GM21447 (cell line): ENCODE data around the gene SELL.
"Not testable (repeated sequence)": the region's sequence is repeated elsewhere in the genome, so short reads cannot be mapped to it uniquely, and the experiment has no call there.

Experiments
- ATAC-seq: cut with Tn5 transposase; IDR thresholded peaks from one replicate; pipeline ENCODE4 v1.9.1; 2021; ENCODE audit not compliant: unreplicated experiment

SELL gene

GRCh38 chr1:169670244-169670643, 41.2 kb downstream of the SELL start:
- not testable (repeated sequence) for ATAC-seq

DNA sequence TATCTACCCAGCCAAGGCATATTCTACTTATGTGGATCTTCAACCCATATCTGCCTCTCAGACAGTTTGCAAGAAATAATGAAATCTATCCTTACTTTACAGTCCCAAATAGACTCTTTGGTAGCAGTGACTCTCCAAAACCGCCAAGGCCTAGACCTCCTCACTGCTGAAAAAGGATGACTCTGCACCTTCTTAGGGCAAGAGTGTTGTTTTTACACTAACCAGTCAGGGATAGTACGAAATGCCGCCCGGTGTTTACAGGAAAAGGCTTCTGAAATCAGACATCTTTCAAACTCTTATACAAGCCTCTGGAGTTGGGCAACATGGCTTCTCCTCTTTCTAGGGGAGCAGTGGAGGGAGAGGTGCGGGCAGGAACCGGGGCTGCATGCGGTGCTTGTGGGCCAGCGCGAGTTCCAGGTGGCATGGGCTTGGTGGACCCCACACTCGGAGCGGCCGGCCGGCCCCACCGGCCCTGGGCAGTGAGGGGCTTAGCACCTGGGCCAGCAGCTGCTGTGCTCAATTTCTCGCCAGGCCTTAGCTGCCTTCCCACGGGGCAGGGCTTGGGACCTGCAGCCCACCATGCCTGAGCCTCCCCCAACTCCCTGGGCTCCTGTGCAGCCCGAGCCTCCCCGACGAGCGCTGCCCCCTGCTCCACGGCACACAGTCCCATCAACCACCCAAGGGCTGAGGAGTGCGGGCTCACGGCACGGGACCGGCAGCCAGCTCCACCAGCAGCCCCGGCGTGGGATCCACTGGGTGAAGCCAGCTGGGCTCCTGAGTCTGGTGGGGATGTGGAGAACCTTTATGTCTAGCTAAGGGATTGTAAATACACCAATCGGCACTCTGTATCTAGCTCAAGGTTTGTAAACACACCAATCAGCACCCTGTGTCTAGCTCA, 43.5 kb downstream of the SELL start:
- not testable (repeated sequence) for ATAC-seq

DNA sequence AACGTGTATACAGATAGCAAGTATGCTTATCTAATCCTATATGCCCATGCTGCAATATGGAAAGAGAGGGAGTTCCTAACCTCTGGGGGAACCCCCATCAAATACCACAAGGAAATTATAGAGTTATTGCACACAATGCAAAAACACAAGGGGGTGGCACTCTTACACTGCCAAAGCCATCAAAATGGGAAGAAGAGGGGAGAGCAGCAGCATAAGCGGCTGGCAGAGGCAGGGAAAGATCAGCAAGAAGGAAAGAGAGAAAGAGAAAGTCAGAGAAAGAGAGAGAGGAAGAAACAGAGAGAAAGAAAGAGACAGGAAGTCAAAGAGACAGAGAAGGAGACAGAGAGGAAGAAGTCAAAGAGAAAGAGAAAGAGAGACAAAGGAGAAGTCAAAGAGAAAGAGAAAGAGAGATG, 44.2 kb downstream of the SELL start:
- peak; percentile 74 for ATAC-seq

GRCh38 chr1:169662680-169663079, 48.7 kb downstream of the SELL start:
- ATAC-seq: not testable (repeated sequence)

DNA sequence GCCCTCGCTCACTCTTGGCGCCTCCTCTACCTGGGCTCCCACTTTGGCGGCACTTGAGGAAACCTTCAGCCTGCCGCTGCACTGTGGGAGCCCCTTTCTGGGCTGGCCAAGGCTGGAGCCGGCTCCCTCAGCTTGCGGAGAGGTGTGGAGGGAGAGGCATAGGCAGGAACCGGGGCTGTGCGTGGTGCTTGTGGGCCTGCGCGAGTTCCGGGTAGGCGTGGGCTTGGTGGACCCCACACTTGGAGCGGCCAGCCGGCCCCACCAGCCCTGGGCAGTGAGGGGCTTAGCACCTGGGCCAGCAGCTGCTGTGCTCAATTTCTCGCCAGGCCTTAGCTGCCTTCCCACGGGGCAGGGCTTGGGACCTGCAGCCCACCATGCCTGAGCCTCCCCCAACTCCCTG, 50.4 kb downstream of the SELL start:
- ATAC-seq: not testable (repeated sequence)

- ATAC-seq: not testable (repeated sequence)
Measured at GRCh38 chr1:169658777-169659176, 52.6 kb downstream of the SELL start.

GRCh38 chr1:169653873-169654272, 57.5 kb downstream of the SELL start:
- ATAC-seq: no peak

DNA sequence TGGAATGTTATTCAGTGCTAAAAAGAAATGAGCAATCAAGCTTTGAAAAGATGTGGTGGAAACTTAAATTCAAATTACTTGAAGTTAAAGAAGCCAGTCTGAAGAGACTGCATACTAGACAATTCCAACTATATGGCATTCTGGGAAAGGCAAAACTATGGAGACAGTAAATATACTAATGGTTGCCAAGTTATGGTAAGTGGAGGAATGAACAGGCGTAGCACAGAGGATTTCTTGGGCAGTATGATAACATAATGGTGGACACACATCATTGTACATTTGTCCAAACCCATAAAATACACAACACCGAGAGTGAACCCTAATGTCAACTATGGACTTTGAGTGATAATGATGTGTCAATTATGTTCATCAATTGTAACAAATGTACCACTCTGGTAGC, 60.4 kb downstream of the SELL start:
- ATAC-seq: no peak

- ATAC-seq: no peak
Measured at GRCh38 chr1:169650551-169650950, 60.9 kb downstream of the SELL start.

DNA sequence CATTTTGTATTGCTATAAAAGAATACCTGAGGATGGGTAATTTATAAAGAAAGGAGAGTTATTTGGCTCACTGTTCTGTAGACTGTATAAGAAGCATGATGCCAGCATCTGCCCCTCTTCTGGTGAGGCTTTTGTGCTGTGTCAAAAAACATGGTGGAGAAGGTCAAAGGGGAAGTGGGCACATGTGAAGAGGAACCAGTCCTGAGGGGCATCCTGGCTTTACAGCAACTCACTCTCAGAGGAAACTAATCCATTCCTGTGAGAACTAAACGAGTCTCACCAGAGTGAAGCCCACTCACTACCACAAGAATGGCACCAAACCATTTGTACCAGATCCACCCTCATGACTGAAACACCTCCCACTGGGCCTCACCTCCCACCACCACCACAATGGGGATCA, 62.7 kb downstream of the SELL start:
- ATAC-seq: no peak

DNA sequence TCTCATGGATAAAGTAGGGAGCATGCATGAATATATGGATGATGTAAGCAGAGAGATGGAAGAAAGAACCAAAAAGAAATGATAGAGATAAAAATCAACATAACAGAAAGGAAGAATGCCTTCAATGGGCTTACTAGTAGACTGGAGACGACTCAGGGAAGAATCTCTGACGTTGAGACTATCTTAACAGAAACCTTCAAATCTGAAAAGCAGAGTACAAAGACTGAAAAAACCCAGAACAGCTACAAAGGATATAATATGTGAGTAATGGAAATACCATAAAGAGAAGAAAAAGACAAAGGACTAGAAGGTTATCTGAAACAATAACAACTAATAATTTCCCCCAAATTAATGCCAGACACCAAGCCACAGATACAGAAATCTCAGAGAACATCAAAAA, 63.2 kb downstream of the SELL start:
- no peak for ATAC-seq

DNA sequence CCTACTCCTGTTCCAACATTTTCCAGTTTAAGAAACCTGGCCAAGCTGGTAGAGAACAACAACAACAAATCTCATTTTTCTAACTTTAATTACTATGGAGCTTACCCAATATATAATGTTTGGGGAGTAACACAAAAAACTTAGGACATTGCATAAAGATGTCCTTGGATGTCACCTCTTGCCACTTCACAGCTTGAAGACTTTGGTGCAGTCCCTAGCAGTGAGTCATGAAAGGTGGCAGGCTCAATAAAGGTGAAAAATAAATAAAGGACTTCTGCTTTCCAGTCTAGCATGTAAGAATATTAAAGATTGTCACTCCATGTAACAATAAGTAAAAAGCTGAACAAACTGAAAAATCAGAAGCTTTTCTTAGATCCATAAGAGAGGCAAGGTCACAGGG, 63.9 kb downstream of the SELL start:
- no peak for ATAC-seq

DNA sequence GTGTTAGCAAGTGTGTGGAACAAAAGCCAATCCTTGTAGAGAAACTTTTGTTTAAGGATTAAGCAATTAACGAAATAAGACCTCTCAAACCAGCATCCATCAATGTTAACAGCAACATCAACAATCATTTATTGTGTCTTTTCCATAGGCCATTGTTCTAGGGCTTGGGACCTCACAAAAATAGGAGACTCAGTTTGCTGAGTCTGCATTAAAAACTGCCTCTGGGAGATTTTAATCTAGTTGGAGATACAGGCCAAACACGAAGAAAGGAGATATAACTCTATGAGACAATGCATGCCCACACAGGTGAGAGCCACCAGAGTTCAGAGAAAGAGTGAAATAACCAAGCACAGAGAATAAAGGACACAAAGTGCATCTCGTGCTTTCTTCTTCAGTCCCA, 67.1 kb downstream of the SELL start:
- no peak for ATAC-seq
